ENCODE data around the gene ZFYVE21. TPM values are rescaled to one million over a fixed set of nuclear protein-coding genes. Genes with fewer than 3 reads are reported as not detected.

The ZFYVE21 gene
- total RNA-seq, 1 donor from 2014 or later: 94.0 TPM

DNA sequence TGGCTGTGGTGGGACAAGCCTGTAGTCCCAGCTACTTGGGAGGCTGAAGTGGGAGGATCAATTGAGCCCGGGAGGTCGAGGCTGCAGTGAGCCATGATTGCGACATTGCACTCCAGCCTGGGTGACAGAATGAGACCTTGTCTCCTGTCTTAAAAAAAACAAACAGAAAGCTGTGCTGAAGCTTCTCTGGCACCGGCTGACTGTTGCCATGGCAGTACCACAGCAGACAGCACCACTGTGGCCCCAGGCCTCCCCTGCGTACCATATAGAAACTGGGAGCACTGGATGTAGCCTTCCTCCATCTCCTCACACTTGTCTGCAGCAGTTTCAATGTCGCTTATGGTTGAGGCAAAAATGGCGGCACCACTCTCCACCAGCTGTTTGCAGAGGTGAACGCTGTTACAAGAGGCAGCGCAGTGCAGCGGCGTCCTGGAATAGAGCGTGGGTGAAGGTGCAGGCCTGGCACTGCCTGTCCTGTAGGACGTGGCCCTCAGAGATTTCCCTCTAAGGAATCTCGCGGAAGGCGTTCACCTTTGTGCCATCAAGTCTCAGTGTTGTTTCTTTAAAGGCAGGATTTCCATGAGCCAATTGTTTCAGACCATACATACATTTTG is 21.9 kb downstream of the ZFYVE21 start:
- DNase-seq (ENCODE audit: low spot score): no peak

DNA sequence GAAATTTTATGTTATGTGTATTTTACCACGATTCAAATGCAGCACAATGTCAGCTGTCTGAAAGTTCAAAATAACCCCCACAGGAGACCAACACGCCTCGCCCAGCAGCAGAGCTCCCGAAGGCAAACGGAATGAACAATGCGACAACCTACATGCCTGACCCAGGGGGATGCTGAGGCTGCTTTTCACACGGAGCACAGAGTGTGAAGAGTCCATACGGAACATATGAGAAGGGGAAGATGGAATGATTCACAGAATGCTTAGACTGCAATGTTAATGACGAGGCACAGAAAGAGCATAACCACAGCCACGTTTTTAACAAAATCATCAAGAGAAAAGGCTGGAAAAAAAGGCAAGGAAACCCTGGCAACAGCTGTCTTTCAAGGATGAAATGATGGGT is 22.6 kb downstream of the ZFYVE21 start:
- no peak for DNase-seq (ENCODE audit: low spot score)

DNA sequence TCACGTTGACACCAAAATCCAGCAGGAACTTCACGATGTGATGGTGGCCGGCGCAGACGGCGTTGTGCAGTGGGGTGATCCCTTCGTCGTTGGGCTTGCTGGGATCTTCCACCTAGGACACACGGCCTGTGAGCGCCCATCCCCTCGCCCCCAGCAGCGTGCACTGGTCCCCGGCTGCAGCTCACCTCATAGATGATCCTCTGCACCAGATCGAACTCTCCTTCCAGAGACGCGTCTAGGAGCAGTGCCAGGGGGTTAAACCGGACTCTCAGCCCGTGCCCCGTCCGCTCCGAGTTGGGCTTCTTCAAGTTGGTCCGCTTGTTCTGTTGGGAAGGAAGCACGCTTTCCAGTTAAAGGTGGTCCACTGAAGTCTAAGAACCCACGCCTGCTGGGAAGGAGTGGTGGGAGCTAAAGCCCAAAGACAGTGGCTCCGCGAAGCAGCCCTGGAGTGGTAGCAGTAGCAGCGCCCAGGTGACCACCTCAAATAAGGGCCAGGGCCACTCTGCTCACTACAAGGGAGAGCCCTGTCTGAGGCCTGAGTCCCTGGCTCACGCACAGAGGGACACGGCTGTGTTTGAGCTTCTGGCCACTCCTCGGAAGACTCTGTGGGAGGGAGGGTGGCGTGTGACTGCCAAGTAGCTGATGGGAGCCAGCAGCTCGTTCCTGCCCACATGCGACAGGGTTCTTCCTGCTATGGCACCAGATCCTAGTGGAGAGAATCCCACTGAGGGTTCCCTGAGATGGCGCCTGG is 23.3 kb downstream of the ZFYVE21 start:
- no peak for DNase-seq (ENCODE audit: low spot score)

DNA sequence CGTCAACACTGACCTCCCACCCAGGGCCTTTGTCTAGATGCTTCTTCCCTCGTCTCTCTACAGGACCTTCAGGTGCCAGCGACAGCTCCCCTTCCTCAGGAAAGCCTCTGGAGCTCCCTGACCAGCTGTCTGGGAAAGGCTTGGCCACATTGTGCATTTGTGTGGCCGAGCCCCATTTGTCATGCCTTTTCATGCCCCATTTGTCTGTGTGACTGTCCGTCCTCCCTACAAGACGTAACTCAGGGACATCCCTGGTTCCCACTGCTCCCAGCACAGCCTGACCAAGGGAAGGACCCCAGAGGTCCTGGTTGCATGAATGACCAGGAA is 23.8 kb downstream of the ZFYVE21 start:
- DNase-seq (ENCODE audit: low spot score): no peak

DNA sequence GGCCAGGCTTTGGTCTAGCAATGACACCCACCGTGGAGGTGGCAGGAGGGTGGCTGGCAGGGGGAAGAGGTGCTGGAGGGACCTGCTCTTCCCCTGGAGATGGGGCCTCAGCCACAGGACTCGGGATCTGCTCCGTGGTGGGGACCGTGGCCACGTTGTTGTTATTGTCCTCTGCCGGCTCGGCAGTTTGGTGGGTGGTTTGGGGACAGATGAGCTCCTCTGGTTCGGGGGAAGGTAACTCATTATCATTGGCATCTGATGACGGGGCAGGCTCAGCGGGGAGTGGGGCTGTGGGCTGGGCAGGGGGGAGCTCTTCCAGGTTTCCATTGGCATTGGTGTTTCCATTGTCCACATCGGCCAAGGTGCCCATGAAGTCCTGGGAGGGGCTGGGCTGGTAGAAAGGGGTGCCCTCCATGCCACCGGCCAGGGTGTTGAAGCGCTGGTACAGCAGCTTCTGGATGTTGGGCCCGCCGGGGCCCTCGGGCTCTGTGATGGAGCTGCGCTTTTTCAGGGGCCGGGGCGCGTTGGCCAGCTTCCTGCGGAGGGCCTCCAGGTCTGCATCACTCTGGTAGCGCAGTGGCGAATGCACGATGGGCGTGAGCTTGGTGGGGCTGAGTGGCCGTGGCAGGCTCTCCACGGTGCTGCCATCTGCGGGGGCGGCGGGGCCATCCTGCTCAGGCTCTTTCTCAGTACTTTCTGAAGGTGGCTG is 24.3 kb downstream of the ZFYVE21 start:
- no peak for DNase-seq (ENCODE audit: low spot score)

DNA sequence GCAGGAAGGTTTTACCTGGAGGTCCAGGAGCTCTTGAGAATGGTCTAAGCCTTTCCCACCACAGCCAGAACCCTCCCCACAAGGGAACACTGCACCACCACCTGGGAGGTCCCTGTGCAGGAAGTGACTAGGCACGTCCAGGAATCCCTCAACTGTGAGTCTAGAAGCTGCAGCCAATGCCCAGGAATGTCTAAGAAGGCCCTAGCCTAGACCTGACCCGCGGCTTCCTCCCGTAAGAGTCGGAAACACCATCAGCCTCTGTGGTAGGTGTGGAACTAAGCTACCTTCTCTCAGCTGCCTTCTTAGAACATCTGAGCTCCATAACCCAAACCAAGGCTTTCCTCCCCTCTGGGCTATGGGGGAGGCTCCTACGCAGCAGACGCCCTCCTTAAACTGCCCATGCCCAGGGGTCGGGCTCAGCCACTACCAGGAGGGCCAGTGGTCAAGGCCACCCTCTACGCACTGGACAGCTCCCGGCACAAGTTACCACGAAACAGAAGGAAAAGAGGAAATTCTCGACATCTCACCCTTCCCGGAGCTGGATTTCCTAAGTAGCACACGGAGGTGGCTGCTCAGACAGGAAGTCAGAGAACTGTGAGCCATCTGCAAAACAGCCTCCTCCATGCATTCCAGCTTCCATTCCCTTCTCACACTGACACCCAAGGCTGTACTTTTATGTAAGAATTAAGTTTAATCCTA is 25.5 kb downstream of the ZFYVE21 start:
- no peak for DNase-seq (ENCODE audit: low spot score)

DNA sequence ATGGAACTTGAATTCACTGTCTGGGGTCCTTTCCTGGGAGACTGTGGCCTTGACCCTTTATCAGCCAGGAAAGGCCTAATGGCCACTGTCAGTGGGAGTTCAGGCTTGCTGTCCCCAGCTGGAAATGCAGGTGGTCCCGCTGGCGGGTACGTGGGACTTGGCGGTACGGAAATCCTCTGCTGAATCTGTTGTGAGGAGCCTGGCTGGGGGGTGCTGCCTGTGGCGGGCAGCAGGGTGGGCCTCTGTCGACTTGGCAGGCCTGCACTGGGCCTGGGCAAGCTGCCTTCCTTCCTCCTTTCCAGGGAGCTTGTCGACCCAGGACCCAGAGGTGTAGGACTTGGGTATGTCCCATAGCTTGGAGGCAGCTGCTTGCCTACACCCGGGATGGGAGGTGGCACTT is 26.3 kb downstream of the ZFYVE21 start:
- no peak for DNase-seq (ENCODE audit: low spot score)

DNA sequence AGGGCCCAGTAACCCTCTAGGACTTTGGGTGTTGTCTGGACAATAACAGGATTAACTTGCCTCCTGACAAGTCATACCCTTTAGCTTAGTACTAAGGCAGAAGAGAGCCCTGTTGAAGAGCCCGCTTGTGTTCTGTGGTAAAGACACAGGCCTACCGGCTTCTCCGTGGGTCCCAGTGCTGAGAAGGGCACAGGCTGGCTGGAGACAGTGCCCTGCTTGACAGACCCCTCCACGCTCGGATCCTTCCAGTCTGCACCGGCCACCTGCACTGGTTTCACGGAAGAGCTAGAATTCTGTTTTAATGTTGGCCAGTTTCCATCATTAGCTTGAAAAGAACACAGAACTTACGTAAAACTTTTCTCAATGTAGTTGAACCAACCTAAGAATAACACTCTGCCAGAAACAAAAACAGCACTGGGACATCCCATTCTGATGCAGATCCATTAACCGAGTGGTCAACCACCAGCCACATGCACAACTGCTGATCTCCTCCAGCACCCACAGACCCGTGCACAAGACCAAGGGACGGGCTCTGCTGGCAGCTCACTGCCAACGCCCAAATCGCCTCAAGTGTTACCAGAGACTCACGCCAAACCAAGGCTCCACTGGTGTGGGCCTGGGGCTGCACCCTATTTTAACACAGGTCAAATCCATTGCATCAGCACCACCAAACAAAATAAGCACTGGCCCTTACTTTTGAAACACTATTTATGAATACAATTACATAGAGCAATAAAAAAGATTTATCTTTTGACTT is 27.1 kb downstream of the ZFYVE21 start:
- DNase-seq (ENCODE audit: low spot score): no peak

DNA sequence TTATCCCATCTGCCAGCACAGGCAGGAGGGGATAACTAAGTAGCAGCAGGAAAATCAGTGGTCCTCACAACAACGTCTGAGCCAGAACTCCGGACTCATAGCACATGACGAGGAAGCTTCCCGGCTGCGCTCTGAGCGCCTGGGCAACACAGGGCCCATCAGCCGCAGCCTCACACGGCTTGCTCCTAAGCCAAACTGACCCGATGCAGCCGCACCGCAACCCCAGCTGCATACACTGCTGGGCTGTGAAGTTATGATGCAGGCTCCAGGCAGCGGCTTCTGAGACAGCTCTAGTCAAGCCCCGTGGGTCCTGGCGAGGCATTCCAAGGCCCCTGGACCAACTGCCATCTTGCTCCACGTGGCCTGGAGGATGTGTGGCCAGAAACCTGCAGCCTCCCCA is 28.1 kb downstream of the ZFYVE21 start:
- DNase-seq (ENCODE audit: low spot score): no peak

DNA sequence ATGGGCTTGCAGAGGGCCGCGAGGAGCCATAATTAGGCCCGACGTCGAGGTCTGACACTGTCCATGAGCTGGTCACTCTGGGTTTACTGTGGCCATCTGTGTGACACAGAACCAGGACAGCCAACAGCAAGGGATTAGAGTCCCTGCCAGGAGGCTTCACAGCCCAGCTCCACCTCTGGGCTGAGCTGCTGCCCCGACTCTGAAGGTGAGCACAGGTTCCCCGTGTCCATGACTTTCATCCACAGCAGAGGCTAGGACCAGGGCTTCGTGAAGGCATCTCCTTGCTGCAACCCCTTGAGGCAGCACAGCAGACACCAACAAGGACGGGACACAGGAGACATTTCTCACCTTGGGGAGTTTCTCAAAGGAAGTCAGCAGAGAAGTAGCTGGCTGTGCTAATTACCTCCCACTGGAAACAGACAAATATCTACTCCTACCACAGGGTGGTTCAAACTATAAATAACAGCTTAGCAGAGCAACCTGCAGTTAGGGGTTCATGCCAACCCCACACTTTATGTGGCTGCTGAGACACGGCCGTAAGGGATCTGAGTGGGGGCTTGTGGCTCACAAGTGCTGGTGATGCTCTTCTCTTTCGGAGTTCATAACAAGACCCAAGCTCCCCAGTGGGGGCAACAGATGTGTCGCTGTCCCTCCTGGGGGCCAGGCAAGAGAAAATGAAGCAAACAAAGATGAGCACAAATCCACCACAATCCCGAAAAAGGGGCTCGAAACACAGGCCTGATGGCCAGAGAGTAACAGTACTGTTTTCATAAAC is 29.2 kb downstream of the ZFYVE21 start:
- no peak for DNase-seq (ENCODE audit: low spot score)

DNA sequence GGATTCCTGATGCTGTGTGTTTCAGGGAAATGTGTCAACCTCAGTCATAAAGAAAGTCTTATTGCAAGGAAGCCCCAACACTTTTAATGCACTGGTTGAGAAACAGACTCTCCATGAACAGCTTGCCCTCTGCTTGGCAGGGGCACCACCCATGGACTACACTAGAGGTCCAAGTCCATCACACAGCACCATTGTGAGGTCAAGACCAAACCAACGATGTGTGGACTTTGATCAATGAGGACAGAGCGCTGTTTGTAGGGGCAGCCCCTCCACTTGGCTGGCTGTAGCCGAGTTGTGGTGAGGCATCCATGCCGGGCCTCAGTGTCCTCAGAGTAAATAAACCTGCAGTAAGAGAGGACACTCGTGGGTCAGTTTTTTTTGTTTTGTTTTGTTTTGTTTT is 29.8 kb downstream of the ZFYVE21 start:
- no peak for DNase-seq (ENCODE audit: low spot score)

DNA sequence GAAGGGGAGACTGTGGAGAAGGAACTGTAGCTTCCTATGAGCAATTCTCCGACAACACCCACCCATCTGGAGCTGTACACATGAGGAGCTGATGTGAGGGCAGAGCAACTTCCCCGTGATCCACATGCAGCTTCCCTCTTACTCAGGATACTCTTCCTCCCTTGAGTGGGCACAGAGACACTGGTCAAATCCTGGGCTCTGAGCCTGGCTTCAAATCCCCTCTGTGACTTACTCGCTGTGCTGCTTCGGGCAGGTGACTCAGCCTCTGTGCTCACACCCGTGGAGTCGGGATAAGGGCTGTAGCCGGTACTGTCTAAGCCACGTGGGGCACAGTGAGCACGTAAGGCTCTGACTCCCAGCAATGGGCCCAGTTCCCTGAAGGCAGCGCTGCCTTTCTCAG is 31.1 kb downstream of the ZFYVE21 start:
- DNase-seq (ENCODE audit: low spot score): no peak

DNA sequence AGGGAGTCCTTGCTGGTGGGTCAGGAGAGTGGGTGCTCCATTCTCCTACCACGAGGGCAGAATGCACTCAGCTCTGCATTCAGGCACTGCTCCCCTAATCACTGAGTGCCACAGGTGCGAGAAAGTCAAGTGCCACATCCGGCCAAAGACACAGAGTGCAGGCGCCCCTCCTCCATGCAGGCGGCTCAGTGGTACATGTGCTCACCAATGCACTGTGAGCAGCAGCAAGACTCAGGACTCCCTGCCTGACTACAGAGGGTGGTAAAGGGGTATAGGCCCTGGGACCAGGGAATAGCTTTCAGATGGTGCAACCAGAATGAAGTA is 32.9 kb downstream of the ZFYVE21 start:
- no peak for DNase-seq (ENCODE audit: low spot score)

DNA sequence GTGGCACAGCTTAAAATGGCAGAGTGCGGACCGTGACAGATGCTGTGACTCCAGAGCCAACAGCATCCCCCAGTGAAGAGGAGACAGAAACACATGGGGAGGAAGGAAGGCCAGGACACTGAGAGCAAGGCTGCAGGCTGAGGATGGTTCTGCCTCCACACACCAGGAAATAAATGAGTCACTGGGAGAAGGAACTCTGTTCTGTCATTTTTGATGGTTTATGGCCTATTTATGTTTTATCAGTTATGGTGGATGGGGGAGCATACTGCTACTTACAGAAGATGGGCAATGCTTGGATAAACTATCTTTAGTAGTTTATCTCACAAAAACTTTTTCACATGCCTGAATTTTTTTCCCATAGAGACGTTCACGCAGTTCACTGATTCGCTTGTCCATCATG is 33.8 kb downstream of the ZFYVE21 start:
- no peak for DNase-seq (ENCODE audit: low spot score)

DNA sequence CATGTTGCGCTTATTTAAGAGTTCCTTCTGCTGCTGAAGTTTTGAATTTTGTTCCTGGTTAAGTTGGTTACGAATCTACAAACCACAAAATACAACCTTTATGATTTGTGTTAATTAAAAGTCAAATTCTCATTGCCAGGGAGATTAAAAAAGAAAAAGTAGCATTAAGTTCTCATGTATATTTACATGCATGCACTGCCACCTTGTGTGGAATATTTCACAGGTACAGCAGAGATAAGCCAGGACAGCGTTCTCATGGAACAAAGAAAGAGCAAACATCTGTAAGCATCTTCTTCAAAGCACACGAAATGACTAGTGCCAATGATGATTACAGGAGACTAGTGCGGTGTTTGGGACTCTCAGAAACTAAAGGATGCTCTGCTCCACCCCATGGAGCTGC is 34.2 kb downstream of the ZFYVE21 start:
- DNase-seq (ENCODE audit: low spot score): no peak

DNA sequence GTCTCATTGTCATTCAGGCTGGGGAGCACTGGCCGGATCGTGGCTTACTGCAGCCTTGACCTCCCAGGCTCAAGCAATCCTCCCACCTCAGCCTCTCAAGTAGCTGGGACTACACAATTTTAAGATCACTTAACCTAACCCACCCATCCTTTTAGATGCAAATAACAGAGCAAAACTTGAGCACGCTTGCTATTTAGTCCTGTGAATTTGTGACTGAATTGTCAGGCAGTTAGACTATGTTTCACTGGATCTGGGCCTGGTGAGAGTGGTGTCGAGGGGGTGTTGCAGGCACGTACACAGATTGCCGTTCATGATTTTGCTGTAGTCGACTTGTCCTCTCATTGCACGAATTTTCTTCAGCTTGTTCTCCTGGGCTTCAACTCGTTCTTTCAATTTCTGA is 38.2 kb downstream of the ZFYVE21 start:
- DNase-seq (ENCODE audit: low spot score): no peak

DNA sequence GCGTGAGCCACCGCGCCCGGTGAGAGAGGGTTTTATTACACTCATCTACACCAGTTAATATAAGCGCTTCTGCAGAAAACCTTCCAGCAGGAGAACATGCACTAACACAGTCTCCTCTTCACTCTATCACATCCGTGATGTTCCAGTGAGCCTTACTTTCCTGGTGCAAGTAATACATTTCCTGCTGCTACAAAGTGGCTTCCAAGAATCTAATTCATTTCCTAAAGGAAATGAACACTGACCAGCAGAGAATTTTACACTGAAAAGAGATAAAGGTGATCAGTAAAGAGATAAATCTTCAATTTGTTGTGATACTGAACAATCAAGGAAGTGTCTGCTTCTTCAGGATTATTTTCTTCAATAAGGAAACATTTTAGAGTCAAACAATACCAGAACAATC is 39.5 kb downstream of the ZFYVE21 start:
- no peak for DNase-seq (ENCODE audit: low spot score)

DNA sequence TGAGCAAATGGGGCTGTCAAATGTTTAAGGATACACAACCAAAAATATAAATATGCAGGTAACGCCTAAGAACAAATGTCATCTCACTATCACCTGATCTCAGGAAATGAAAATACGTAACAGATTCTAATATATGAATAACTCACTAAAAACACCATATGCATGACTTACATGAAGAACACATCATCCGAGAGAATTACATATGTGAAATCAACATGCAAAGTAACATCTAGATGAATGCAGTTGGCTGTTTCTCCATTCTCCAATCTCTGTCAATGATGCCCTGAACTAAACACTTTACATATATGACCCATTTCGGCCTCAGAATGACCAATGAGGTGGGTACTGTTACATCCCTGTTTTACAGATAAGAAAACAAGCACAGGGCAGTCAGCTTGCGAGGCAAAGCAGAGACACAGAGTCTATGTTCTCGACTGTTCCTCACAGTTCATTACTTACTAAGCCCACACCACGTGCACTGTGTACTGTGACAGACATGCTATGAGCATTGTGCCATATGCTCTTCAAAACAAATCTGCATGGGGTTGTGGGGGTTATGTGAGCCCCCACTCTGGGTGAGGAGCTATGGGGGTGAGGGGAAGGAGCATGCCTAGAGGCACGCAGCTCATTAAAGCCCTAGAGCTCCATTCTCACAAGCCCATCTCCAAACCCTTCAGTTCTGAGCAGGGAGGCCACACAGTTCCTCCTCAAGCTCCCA is 42.6 kb downstream of the ZFYVE21 start:
- DNase-seq (ENCODE audit: low spot score): no peak

DNA sequence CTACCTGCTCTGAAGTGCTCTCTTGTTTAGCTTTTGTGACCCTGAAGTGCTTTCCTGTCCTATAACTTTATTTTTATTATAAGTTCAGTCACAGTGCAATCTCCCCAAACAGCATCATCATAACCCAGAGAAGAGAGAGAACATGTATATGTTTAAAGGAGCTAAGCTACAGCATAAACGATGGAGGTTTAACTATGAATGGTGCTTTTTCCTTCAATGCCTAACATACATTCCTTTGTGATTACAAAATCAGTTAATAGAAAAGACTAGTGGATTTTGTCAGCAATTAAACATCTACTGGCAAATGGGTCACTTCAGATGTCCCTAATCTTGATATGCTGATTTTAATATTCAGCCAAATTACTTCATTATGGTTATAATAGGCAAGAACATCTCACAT is 46.4 kb downstream of the ZFYVE21 start:
- DNase-seq (ENCODE audit: low spot score): no peak

DNA sequence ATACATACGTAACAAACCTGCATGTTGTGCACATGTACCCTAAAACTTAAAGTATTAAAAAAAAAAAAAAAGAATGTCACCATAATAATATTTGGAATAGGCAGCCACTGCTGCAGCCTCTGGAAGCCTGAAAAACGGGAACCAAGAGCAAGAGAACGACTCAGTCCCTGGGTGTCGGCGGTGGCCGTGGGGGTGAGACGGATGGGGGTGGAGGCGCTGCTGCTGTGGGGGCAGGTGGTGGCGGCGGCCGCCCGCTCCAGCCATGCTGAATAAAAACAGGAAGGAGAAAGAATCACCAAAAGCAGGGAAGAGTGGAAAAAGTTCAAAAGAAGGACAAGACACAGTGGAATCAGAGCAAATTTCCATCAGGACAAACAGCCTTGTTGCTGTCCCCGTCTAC is 46.9 kb downstream of the ZFYVE21 start:
- DNase-seq (ENCODE audit: low spot score): no peak
